ENCODE data around the gene TMC3.

DNA sequence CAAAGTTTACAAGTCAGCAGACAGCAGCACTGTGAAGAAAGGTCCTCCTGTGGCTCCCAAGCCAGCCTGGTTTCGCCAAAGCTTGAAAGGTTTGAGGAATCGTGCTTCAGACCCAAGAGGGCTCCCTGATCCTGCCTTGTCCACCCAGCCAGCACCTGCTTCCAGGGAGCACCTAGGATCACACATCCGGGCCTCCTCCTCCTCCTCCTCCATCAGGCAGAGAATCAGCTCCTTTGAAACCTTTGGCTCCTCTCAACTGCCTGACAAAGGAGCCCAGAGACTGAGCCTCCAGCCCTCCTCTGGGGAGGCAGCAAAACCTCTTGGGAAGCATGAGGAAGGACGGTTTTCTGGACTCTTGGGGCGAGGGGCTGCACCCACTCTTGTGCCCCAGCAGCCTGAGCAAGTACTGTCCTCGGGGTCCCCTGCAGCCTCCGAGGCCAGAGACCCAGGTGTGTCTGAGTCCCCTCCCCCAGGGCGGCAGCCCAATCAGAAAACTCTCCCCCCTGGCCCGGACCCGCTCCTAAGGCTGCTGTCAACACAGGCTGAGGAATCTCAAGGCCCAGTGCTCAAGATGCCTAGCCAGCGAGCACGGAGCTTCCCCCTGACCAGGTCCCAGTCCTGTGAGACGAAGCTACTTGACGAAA, 74.3 kb downstream of the TMC3 start:
- TF ChIP-seq, protein P1, sequence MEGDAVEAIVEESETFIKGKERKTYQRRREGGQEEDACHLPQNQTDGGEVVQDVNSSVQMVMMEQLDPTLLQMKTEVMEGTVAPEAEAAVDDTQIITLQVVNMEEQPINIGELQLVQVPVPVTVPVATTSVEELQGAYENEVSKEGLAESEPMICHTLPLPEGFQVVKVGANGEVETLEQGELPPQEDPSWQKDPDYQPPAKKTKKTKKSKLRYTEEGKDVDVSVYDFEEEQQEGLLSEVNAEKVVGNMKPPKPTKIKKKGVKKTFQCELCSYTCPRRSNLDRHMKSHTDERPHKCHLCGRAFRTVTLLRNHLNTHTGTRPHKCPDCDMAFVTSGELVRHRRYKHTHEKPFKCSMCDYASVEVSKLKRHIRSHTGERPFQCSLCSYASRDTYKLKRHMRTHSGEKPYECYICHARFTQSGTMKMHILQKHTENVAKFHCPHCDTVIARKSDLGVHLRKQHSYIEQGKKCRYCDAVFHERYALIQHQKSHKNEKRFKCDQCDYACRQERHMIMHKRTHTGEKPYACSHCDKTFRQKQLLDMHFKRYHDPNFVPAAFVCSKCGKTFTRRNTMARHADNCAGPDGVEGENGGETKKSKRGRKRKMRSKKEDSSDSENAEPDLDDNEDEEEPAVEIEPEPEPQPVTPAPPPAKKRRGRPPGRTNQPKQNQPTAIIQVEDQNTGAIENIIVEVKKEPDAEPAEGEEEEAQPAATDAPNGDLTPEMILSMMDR (IDR thresholded peaks at IDR 0.05; ENCODE audit: low read length), result no peak
- TF ChIP-seq EZH2 (IDR thresholded peaks at IDR 0.05; ENCODE audit: borderline replicate concordance, low read length), result no peak
